Astrocyte of the spinal cord (primary cell): ENCODE results near the gene HSF5.
"Not testable (repeated sequence)": the region's sequence is repeated elsewhere in the genome, so short reads cannot be mapped to it uniquely, and the experiment has no call there.

Experiments used
- DNase-seq: peaks from one replicate; pipeline ENCODE4 v3.0.0; 2011; ENCODE audit warnings: low read depth, low spot score
- H3K4me3 ChIP-seq: 2 replicates; pipeline ENCODE4 v1.5.1; 2011; ENCODE audit warnings: low read depth, mild to moderate bottlenecking, low read length, moderate library complexity
- CTCF ChIP-seq: IDR thresholded peaks from 2 replicates; pipeline ENCODE4 v1.5.1; 2012; ENCODE audit warnings: low read depth, mild to moderate bottlenecking, low read length, inconsistent platforms
- in situ Hi-C: cut with HindIII; loops from 2 replicates; pipeline ENCODE4 v1.10.0; 2017; ENCODE audit warnings: low sequenced_read_pairs

The HSF5 gene

GRCh38 chr17:58402047-58402446 lies 86.2 kb downstream of the HSF5 start:
- in situ Hi-C loops = no loop called here
- peak; percentile 47 for DNase-seq
- no peak for TF ChIP-seq CTCF
- no peak overlapping the region for H3K4me3 ChIP-seq

- no peak for DNase-seq
- no peak for TF ChIP-seq CTCF
- in situ Hi-C loops = no loop called here
- no peak overlapping the region for H3K4me3 ChIP-seq
Observed at GRCh38 chr17:58401287-58401686, 86.9 kb downstream of the HSF5 start.

GRCh38 chr17:58400826-58401225 lies 87.4 kb downstream of the HSF5 start:
- no peak for DNase-seq
- H3K4me3 ChIP-seq = no peak overlapping the region
- in situ Hi-C loops = no loop called here
- TF ChIP-seq CTCF = no peak

- no peak for TF ChIP-seq CTCF
- no peak overlapping the region for H3K4me3 ChIP-seq
- in situ Hi-C loops = no loop called here
- no peak for DNase-seq
Observed at GRCh38 chr17:58399974-58400373, 88.2 kb downstream of the HSF5 start.

- DNase-seq = no peak
- no peak overlapping the region for H3K4me3 ChIP-seq
- no peak for TF ChIP-seq CTCF
- in situ Hi-C loops = no loop called here
Observed at GRCh38 chr17:58398574-58399266, 89.5 kb downstream of the HSF5 start.

GRCh38 chr17:58397421-58397820 lies 90.8 kb downstream of the HSF5 start:
- DNase-seq, in situ Hi-C loops: not testable (repeated sequence)

GRCh38 chr17:58396173-58396572 lies 92.0 kb downstream of the HSF5 start:
- no peak for DNase-seq
- no peak overlapping the region for H3K4me3 ChIP-seq
- in situ Hi-C loops = no loop called here
- no peak for TF ChIP-seq CTCF

More at GRCh38 chr17:58397421-58397820, 90.8 kb downstream of the HSF5 start:
- not testable (repeated sequence) for H3K4me3 ChIP-seq
